ENCODE measurements around the gene LRRC45.
A peak's percentile ranks its signal among the peaks of the same experiment; 100 is the strongest.

Gene LRRC45

DNA sequence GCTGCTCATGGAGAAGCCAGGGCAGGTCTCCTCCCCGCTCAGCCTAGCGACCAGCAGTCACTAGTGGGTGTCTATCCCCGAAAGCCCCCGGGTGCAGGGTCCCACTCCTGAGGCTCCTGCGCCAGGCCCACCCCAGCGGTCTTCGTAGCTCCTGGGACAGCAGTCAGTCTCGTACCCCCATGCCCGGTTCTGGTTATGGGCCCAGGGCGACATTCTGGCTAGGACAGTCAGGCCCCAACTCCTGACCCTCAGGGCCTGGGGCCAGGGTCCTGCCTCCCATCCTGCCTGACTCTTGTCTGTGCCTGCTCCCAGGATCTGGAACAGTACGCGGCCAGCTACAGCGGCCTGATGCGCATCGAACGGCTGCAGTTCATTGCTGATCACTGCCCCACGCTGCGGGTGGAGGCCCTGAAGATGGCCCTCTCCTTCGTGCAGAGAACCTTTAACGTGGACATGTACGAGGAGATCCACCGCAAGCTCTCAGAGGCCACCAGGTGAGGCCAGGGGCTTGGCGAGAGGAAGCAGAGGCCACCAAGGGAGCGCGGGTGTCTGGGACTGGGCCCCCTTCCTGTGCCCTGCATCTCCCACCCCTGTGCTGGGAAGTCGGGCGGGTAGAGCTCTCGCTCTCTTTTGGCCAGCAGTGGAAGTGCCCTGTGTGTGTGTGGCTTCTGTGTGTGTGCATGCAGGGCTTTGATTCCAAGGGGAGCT lies 30.6 kb downstream of the LRRC45 start:
- peak; percentile 2 for DNase-seq

DNA sequence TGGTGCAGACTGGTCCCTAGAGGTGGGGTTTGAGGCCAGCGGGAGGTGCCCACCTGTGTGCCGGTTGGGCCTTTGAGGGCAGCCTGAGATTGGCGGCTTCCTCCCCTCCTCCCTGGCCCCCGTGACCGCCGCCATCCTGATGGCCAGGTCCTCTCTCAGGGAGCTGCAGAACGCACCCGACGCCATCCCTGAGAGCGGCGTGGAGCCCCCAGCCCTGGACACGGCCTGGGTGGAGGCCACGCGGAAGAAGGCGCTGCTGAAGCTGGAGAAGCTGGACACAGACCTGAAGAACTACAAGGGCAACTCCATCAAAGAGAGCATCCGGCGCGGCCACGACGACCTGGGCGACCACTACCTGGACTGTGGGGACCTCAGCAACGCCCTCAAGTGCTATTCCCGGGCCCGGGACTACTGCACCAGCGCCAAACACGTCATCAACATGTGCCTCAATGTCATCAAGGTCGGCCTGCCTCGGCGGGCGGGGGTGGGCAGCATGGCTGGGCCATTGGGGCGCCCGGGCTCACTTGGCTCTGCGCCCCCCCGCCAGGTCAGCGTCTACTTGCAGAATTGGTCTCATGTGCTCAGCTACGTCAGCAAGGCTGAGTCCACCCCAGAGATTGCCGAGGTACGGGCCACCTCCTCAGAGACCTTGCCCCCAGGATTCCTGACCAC lies 31.4 kb downstream of the LRRC45 start:
- DNase-seq, result no peak

DNA sequence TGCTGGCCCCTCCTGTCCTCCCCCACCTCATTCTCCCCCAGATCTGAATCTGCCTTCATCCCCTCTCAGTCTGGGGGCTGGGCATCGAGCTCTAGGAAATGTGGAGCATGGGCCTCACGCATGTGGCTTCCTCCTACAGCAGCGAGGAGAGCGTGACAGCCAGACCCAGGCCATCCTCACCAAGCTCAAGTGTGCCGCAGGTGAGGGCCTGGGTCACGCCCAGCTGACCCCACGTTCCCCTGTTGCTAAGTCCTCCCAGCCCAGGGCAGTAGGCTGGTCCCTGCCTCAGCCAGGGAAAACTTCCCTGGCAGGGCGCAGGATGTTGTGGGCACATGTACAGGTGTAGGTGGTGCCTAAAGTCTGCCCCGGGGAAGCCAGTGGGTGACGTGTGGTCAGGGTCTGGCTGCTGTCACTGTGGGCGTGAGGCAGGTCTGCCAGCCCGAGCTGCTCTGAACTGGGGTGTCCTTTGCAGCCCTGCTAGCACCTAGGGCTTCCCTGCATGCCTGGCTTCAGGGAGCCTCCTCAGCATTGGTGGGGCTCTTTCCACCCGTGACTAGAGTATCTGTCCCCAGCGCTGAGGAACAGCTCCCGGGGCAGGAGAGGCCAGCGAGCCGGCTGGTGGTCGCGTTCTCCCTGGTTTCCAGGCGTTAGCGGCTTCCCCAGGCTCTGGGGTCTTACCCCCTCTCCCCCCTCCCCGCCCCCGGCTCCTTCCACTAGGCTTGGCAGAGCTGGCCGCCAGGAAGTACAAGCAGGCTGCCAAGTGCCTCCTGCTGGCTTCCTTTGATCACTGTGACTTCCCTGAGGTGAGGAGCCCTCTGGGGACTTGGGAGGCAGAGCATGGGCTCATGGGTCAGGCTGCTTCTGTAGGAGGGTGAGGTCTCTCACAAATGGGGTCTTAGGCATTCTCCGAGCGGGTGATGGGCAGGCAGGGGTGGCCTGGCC lies 32.2 kb downstream of the LRRC45 start:
- DNase-seq, result no peak

DNA sequence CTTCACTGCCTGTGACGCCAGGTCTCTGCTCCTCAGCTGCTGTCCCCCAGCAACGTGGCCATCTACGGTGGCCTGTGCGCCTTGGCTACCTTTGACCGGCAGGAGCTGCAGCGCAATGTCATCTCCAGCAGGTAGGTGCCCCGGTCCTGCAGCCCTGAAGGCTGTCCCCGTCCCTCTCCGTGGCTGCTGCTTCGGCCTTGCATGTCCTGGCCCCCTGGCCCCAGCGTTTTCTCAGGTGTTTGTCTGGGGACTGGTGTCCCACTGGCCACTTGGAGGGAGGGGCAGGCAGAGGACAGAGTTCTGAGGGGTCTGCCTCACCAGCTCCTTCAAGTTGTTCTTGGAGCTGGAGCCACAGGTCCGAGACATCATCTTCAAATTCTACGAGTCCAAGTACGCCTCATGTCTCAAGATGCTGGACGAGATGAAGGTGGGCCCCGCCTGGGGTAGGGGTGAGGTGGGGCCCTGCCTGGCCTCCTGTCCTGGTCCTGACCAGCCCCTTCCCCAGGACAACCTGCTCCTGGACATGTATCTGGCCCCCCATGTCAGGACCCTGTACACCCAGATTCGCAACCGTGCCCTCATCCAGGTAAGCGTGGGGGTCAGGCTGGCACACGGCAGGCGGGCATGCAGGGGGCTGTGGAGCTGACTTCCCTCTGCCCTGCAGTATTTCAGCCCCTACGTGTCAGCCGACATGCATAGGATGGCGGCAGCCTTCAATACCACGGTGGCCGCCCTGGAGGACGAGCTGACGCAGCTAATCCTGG lies 33.0 kb downstream of the LRRC45 start:
- peak; percentile 7 for DNase-seq

DNA sequence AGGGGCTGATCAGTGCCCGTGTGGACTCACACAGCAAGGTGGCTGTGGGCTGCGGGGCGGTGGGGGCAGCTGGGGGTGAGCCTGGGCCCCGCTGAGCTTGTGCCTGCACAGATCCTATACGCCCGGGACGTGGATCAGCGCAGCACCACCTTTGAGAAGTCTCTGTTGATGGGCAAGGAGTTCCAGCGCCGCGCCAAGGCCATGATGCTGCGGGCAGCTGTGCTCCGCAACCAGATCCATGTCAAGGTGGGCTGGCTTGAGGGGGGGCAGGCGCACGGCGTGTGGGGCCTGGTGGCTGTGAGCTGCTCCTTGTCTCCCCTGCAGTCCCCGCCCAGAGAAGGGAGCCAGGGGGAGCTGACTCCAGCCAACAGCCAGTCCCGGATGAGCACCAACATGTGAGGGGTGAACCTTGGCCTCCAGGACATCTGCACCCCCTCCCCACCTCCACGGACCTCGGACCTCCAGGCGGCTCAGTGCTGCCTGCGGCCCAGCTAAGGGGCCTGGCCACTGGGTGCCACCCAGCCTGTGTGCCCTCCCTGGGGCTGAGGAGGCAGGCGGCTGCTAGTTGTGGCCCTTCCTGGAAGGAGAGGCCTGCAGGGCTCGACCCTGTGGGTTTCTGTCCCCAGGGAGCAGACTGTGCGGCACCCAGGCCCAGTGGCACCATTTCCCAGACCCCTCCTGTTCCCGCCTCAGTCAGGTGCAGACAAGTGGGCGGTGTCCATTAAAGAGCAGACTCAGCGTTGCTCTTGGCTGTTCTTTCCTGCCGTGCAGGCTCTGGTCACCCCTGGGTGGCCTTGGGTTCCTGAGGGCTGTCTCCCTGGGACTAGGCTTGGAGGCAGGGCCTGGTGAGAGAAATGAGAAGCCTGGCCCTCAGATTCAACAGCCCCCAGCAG lies 33.9 kb downstream of the LRRC45 start:
- peak; percentile 9 for DNase-seq

DNA sequence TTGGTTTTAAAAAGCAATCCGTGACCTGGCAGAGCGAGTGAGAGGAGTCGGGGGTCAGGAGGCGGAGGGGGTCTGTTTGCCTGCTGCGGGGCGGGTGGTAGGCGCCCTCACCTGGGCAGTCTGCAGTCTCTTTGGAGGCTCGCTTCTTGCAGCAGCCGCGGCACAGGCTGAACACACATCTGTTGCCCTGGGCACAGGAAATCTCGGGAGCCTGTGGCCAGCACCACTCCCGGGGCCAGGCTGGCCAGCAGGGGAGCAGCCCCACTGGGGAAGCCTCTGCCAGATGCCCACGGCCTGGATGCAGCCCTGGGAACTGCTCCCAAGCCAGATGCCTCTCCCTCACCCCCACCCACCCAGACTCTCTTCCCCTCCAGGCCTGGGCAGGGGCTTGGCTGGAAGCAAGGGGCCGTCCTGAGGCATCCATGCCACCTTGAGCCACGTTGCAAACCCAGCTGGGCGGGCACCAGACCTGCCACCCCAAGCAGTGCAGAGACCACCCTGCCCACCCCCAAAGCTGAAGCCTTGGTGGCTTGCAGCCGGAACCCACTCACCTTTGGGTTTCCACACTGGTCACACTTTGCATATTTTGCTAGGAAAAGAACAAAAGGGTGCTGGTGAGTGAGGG lies 35.2 kb downstream of the LRRC45 start:
- peak; percentile 2 for DNase-seq

DNA sequence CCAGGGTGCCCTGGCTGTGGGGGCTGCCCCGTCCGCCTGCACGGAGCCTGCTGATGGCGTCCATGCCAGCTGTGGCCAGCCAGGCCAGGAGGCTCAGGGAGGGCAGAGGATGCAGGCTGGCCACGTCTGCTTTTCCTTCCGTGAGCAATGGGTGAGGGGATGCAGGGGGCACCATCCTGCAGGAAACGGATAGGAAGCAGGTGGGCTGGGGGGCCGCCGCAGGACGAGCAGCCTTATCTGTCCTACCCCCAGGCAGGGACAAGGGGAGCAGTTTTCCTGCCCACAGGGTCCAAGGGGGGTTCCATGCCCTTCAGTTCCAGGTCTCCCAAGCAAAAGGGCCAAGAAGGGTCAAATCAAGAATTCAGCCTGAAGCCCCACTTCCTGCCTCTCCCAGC lies 35.7 kb downstream of the LRRC45 start:
- DNase-seq, result no peak

DNA sequence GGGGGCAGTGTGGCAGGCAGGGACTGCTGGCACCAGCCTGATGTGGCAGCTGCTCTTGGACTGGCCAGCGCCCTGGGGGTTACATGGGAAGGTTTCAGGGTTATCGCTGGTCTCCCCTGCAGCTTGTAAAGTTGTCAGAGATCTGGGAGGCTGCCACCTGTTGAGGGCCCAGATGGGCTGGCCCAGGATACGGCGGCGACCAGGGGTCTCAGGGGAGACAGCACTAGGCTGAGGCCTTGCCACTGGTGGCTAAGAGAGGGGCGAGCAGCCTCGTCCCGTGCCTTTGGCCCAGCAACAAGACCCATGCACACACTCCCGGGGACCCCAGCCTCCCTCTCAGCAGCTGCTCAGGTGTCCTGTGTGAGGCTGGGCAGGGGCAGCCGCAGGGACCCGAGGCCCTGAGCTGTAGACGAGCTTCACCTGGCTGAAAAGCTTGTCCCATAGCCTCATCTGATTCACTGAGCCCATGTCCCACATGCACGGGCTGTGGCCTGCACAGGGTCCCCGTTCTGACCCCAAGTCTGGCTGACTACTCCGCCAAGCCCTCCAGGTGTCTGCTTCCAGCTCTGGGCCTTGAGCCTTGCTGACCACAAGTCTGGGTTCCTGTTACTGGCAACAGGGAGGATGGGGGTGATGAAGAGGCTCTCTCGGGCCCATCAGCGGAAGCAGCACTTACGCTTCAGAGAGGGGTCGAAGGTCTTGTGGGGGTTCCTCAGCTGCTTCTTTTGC lies 36.3 kb downstream of the LRRC45 start:
- peak; percentile 2 for DNase-seq

DNA sequence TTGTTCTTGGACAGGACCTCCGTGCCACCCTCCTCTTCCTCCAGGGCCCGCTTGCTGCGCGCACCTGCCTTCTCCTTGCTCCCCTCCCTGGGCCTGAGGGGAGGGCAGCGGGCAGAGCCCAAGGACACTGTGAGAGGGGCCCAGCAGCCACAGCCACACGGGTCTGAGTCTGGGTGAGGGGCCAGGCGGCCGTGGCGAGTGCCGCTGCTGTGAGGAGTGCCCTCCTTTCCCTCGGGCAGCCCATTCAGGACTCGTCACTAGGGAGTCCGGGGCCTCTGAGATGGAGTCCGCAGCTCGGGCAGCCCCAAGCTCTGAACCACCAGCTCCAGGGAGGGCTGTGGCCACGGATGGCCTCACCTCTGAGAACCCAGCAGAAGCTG lies 36.9 kb downstream of the LRRC45 start:
- DNase-seq, result no peak

DNA sequence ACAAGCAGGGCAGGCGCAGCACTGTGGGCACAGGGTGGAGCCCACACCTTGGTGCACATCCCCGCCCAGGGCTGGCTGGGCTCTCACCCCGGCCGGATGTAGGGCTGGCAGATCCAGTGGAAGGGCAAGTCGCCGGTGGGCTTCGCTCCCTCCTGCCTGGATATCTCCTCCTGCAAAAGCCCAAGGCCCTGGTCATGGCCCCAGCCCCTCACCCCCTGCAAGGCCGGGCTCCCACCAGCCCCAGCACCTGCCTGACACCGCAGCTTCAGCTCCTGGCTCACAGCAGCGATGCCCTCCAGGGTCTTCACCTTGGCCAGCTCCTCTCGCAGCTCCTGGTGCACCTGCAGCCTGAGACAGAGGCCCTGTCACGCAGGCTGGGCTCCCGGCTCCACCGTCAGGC lies 37.5 kb downstream of the LRRC45 start:
- DNase-seq, result no peak

DNA sequence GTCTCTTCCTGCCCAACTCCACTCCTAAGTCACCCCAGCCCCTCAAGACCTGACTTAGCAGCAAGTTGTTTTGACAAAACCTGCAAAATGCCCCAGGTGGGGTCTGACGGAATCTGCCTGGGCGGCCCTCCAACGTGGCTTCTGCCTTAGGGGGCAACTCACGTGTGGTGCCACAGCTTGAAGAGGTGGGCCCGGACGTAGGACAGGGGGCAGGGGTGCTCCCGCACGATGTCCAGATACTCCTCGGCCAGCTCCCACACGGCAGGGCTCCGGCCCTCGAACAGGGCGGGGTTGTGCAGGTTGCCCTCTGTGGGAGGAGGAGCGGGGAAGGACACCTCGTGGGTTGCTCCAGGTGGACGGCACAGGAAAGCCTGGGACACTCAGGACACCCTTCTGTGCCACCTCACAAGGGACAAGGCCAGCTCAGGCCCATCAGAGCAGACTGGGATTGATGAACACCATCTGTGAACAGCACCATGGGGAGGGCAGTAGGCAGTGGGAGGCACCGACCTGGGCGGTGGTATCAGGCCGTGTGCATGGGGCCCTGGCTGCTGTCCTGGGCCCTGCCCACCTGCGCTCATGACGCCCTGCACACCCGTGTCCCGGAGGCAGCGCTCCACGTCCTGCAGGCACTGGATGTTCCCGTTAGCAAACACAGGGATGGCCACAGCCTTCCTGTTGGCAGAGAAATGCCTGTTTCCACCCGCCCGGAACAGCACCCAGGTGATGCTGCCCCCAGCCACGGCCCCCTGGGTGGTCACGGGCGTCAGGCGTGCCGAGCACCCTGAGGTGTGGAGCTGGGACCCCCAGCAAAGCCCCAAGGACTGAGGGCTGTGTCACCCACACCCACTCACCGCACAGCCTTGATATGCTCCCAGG lies 38.2 kb downstream of the LRRC45 start:
- peak; percentile 2 for DNase-seq

DNA sequence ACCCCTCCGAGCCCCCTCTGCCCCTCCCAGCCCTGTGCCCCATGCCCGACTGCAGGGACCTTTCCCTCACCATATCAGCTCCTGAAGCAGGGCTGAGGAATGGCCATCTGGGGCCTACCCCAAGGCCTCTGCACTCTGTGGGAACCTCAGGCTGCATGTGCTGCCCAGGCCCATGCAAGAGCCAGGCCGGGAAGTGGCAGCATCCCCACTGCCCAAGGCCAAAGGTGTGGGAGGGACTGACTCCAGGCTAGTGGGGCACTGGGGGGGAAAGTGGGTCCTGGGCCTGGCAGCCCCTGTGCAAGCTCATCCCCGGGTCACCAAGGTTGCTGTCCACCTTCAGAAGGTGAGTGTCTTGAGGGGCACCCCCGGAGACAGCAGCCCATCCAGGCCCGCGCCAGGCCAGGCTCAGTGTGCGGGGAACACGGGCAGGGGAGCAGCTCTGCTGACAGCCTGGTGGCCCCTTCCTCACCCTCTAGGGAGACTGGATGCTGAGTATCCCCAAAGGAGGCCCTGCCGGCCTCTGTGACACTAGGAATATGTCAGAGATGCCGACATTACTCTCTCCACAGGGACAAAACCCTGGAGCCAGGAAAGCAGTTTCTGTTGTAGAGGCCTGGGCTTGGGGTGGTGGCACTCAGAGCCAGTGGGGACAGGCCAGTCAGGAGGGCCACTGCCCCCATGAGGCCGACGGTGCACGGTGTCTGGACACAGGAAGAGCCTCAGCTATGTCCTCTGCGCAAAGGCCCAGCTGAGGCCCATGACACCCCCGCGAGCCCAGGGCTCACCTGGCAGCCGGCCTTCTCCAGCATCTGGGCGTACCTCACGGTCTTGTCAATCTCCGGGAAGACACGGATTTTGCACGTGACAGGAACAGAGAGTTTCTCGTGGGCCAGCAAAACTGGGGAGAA lies 39.2 kb downstream of the LRRC45 start:
- no peak for DNase-seq

DNA sequence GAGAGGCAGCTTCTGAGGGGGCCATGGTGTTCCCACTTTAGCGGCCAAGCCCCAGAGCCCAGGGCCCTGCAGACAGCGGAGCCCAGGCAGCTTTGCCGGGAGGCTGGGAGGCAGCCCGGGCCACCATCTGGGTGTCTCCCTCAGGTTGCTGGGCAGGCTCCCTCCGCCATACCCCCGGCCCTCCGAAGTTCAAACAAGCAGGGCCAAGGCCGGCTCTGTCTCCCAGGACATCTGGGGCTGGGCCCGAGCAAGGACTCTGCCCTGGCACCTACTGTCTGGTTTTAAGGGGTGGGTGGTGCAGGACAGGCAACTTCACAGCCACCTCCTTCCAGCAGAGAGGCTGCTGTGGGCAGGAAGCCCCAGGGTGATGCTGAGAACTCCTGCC lies 39.9 kb downstream of the LRRC45 start:
- no peak for DNase-seq

DNA sequence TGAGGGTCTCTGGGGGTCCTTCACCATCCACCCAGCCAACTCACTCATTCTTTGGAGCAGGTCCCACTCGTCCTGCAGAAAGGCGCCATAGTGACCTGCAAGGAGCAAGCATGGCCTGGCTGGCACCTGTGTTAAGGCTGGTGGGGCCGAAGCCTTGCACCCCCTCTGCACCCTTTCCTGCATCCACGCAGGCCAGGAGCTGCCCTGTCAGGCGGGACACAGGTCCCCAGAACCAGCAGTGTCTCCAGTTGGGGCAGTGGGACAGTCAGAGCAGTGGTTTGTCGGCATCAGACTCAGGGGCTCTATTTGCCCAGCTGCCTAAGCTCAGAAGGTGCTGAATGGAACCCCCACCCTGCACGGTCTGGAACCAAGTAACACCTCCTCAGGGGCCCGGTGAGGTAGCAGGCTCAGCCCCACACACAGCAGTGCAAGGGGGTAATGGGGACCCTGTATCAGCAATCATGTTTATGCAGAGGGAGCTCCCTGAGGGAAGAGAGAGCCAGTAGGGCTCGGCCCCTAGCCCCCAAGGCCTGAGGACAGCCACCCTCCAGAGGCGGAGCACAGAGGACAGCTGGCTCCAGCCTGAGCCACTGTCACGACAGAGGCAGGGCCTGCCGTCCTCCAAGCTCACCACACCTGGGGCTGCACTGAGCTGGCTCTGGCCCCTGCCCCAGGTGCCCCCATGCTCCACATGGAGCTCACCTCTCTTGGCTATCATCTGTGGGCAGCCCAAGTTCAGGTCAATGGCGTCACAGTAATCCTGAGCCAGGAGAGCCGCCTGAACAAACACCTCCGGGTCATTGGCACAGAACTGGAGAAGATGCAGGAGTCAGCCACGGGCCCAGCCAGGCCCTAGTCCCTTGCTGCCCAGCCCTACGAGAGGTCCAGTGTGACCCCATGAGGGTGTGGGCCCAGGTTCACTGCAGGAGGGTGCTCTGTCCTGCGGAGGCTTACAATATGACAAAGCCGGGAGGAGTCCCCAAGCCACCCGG lies 40.6 kb downstream of the LRRC45 start:
- no peak for DNase-seq

DNA sequence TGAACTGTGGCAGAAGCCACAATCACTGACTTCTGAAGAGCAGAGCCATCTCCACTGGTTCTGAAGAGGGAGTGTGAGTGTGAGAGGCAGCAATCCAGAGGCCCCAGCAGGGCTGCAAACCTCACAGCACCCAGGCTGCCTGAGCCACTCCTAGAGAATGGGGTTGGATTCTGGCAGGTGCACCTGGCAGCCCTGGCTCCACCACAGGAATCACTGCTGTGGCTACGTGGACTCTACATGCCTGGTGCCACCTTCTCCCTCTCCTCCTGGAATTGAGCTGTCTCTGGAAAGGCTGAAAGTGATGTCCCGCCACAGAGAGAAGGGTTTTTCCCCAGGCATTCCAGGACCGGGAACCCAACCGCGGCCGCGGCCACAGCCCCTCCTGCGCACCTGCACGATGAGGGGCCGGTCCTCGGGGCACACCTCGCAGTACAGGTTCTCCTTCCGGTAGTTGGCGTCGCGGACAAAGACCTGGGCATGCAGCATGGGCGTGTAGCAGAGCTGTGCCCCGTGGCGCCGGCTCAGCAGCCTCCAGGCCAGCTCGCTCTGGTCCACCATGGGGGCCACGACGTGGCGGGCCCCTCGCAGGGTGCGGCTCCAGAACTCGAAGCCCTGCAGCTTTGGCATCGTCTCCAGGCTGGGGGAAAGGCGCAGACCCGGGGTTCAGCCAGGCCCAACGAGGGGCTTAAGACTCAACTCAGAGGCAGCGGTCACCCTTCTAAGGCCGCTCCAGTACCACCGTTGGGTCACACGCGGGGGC lies 41.5 kb downstream of the LRRC45 start:
- peak; percentile 8 for DNase-seq

DNA sequence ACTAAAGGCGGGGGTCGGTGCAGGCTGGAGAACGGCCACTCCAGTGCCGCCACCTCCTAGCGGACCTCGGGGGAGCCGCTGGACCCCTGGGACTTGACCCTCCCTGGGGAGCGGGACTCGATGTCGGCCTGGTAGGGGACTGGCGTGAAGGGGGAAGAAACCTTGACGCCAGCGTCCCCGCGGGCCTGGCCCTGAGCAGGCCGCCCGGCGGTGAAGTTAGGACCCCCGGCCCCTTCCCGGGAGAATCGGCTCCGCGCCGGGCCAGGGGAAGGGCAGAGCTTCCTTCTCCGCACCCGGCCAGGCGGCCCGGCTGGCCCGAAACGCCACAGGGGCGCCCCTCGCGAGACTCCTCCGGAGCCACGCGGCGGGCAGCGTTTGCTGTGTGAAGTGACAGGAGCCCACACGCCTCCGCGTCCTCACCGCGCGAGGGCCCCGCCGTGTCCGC lies 42.1 kb downstream of the LRRC45 start:
- DNase-seq, result peak; percentile 43

All from stimulated activated CD4-positive, alpha-beta T cell treated with anti-CD3 and anti-CD28 coated beads, Interleukin-4, amount 100 ng/mL, for 1 hour (primary cell).